Tibial nerve (tissue), 4 donors: Measurements from ENCODE around the gene ZNF181. TPM values are rescaled to one million over a fixed set of nuclear protein-coding genes. Genes with fewer than 3 reads are reported as not detected.

Experiments used
- total RNA-seq, 4 donors: library from RNA; depleted of rRNA; stranded (reverse); fragments of >200 nt; gene quantifications; one replicate each; pipeline ENCODE4 v1.1.0, GENCODE V29; 2016

Gene ZNF181
- total RNA-seq, 4 donors from 2014 or later = 16.8 to 47.2 (median 27.0) TPM

Other genes starting within 250 kb of the ZNF181 start
- 1 to 10 TPM in 2 of 4 donors, under 1 TPM in 2; 0.21 to 1.4 (median 0.71) TPM for gene SCGB2B2, start 57.1 kb upstream of the ZNF181 start, total RNA-seq
- 10 to 100 TPM; 27.0 to 47.3 (median 36.4) TPM for gene ZNF302, start 56.6 kb upstream of the ZNF181 start, total RNA-seq
- gene ZNF599, start 39.0 kb downstream of the ZNF181 start, total RNA-seq = 10 to 100 TPM; 10.2 to 13.3 (median 11.1) TPM
- 1 to 10 TPM; 1.2 to 4.3 (median 3.1) TPM for gene ZNF30, start 192.7 kb downstream of the ZNF181 start, total RNA-seq
- 1 to 10 TPM; 2.3 to 7.1 (median 5.5) TPM for gene ZNF792, start 230.0 kb downstream of the ZNF181 start, total RNA-seq